ENCODE data around the gene SLC44A3. TPM values are rescaled to one million over a fixed set of nuclear protein-coding genes. Genes with fewer than 3 reads are reported as not detected.

SLC44A3 gene
- total and polyA plus RNA-seq, 2 of the 13 experiments (the other 11 are each of a cell fraction or from before 2014, with no cell fraction given): 6.8 to 14.1 TPM

DNA sequence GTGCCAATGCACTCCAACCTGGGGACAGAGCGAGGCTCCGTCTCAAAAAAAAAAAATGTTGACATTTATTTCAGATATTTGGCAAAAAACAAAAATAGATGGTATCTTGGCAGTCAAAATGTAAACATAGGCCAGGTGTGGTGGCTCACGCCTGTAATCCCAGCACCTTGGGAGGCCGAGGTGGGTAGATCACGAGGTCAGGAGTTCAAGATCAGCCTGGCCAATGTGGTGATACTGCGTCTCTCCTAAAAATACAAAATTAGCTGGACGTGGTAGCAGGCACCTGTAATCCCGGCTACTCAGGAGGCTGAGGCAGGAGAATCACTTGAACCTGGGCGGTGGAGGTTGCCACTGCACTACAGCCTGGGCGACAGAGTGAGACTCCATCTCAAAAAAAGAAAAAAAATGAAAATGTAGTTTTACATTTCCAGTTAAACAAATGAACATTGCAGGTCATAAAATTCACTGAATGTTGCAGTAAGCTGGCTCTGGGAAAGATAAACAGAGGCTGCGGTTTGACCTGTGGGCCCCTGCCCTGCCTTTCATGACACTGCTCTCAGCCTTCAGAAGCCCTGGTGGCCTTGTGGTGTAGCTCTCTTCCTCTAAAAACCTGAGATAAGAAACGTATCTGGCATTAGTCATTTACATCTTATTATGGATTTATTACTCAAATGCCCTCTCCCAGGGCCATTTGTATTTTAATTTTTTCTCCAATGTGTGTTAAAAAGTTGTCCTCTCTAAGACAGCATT, 12.2 kb upstream of the SLC44A3 start (continued):
- TF ChIP-seq, protein P1, sequence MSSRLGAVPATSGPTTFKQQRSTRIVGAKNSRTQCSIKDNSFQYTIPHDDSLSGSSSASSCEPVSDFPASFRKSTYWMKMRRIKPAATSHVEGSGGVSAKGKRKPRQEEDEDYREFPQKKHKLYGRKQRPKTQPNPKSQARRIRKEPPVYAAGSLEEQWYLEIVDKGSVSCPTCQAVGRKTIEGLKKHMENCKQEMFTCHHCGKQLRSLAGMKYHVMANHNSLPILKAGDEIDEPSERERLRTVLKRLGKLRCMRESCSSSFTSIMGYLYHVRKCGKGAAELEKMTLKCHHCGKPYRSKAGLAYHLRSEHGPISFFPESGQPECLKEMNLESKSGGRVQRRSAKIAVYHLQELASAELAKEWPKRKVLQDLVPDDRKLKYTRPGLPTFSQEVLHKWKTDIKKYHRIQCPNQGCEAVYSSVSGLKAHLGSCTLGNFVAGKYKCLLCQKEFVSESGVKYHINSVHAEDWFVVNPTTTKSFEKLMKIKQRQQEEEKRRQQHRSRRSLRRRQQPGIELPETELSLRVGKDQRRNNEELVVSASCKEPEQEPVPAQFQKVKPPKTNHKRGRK (CRISPR knock-in tag; IDR thresholded peaks at IDR 0.05): no peak
- TF ChIP-seq NR2F2 (IDR thresholded peaks at IDR 0.05; ENCODE audit: borderline replicate concordance, low read depth): peak; percentile 91
- TF ChIP-seq ZBTB20 (CRISPR knock-in tag; IDR thresholded peaks at IDR 0.05; ENCODE audit: borderline replicate concordance, low read depth): no peak
- TF ChIP-seq, protein P2, sequence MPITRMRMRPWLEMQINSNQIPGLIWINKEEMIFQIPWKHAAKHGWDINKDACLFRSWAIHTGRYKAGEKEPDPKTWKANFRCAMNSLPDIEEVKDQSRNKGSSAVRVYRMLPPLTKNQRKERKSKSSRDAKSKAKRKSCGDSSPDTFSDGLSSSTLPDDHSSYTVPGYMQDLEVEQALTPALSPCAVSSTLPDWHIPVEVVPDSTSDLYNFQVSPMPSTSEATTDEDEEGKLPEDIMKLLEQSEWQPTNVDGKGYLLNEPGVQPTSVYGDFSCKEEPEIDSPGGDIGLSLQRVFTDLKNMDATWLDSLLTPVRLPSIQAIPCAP (CRISPR knock-in tag; IDR thresholded peaks at IDR 0.05; ENCODE audit: low read depth): no peak
- TF ChIP-seq, protein P3, sequence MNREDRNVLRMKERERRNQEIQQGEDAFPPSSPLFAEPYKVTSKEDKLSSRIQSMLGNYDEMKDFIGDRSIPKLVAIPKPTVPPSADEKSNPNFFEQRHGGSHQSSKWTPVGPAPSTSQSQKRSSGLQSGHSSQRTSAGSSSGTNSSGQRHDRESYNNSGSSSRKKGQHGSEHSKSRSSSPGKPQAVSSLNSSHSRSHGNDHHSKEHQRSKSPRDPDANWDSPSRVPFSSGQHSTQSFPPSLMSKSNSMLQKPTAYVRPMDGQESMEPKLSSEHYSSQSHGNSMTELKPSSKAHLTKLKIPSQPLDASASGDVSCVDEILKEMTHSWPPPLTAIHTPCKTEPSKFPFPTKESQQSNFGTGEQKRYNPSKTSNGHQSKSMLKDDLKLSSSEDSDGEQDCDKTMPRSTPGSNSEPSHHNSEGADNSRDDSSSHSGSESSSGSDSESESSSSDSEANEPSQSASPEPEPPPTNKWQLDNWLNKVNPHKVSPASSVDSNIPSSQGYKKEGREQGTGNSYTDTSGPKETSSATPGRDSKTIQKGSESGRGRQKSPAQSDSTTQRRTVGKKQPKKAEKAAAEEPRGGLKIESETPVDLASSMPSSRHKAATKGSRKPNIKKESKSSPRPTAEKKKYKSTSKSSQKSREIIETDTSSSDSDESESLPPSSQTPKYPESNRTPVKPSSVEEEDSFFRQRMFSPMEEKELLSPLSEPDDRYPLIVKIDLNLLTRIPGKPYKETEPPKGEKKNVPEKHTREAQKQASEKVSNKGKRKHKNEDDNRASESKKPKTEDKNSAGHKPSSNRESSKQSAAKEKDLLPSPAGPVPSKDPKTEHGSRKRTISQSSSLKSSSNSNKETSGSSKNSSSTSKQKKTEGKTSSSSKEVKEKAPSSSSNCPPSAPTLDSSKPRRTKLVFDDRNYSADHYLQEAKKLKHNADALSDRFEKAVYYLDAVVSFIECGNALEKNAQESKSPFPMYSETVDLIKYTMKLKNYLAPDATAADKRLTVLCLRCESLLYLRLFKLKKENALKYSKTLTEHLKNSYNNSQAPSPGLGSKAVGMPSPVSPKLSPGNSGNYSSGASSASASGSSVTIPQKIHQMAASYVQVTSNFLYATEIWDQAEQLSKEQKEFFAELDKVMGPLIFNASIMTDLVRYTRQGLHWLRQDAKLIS (CRISPR knock-in tag; IDR thresholded peaks at IDR 0.05): no peak
- no peak for TF ChIP-seq ZNF816 (CRISPR knock-in tag; IDR thresholded peaks at IDR 0.05; ENCODE audit: borderline replicate concordance)
- TF ChIP-seq ZNF619 (CRISPR knock-in tag; IDR thresholded peaks at IDR 0.05): no peak
- TF ChIP-seq MEIS1 (CRISPR knock-in tag; IDR thresholded peaks at IDR 0.05; ENCODE audit: borderline replicate concordance): no peak
- TF ChIP-seq ZNF547 (CRISPR knock-in tag; IDR thresholded peaks at IDR 0.05): no peak
- no peak for TF ChIP-seq TGIF2 (CRISPR knock-in tag; IDR thresholded peaks at IDR 0.05)
- TF ChIP-seq ZNF383 (CRISPR knock-in tag; IDR thresholded peaks at IDR 0.05; ENCODE audit: borderline replicate concordance): no peak
- no peak for TF ChIP-seq ZBTB38 (CRISPR knock-in tag; IDR thresholded peaks at IDR 0.05)
- TF ChIP-seq NFKBIZ (CRISPR knock-in tag; IDR thresholded peaks at IDR 0.05): no peak
- peak; percentile 72; the same call in 1 of the 2 replicates for TF ChIP-seq SNAPC2 (CRISPR knock-in tag; IDR thresholded peaks at IDR 0.05)
- TF ChIP-seq ZNF382 (CRISPR knock-in tag; IDR thresholded peaks at IDR 0.05; ENCODE audit: borderline replicate concordance): no peak
- TF ChIP-seq ZSCAN9 (CRISPR knock-in tag; IDR thresholded peaks at IDR 0.05; ENCODE audit: borderline replicate concordance): no peak
- TF ChIP-seq ZNF724P (CRISPR knock-in tag; IDR thresholded peaks at IDR 0.05; ENCODE audit: borderline replicate concordance): no peak
- TF ChIP-seq ATF7 (IDR thresholded peaks at IDR 0.05): no peak
- TF ChIP-seq ATF7 (CRISPR knock-in tag; IDR thresholded peaks at IDR 0.05): no peak

Measured in HepG2 (cell line).